Osteocyte (in vitro differentiated cells): Measurements from ENCODE around the gene ZNF750. TPM values are rescaled to one million over a fixed set of nuclear protein-coding genes. Genes with fewer than 3 reads are reported as not detected.

ENCODE experiments used
- DNase-seq: peaks from one replicate; pipeline ENCODE4 v3.0.0; 2021; ENCODE audit warnings: mixed read lengths; ENCODE audit not compliant: unreplicated experiment; ENCODE audit errors: extremely low spot score
- H3K27ac Mint-ChIP-seq: one replicate; pipeline ENCODE4 v1.8.0; 2021; ENCODE audit warnings: mild to moderate bottlenecking, mixed read lengths; ENCODE audit not compliant: unreplicated experiment
- H3K27me3 Mint-ChIP-seq: one replicate; pipeline ENCODE4 v1.8.0; 2021; ENCODE audit warnings: mixed read lengths; ENCODE audit not compliant: unreplicated experiment
- H3K36me3 Mint-ChIP-seq: one replicate; pipeline ENCODE4 v1.8.0; 2021; ENCODE audit warnings: mixed read lengths; ENCODE audit not compliant: unreplicated experiment
- H3K4me1 Mint-ChIP-seq: one replicate; pipeline ENCODE4 v1.8.0; 2021; ENCODE audit warnings: mixed read lengths; ENCODE audit not compliant: unreplicated experiment
- H3K4me3 Mint-ChIP-seq: one replicate; pipeline ENCODE4 v1.8.0; 2021; ENCODE audit warnings: mild to moderate bottlenecking, moderate library complexity, mixed read lengths; ENCODE audit not compliant: unreplicated experiment
- H3K9me3 Mint-ChIP-seq: one replicate; pipeline ENCODE4 v1.8.0; 2021; ENCODE audit warnings: mixed read lengths; ENCODE audit not compliant: unreplicated experiment
- CTCF ChIP-seq: fragments of 200-600 bp; sonication (generic); IDR thresholded peaks from 2 replicates; pipeline ENCODE4 v1.5.0; 2021; ENCODE audit warnings: antibody characterized with exemption, mild to moderate bottlenecking, moderate library complexity
- total RNA-seq: library from RNA; stranded (reverse); gene quantifications from 2 replicates; pipeline ENCODE4 v1.2.1, GENCODE V29; 2021

Gene ZNF750
- total RNA-seq, 1 donor from 2014 or later = not detected

- no peak for TF ChIP-seq CTCF
- Mint-ChIP-seq H3K27me3 (no peaks in the 10 kb centered on the region), H3K4me1 (peaks cover 19% of the 10 kb centered on the region), H3K36me3 (peaks cover 11% of the 10 kb centered on the region), H3K4me3 (no peak overlapping the region), H3K9me3 (no peaks in the 10 kb centered on the region), H3K27ac (no peak overlapping the region)
- DNase-seq = no peak
These were observed 36.3 kb upstream of the ZNF750 start for GRCh38 chr17:82876149-82876548.

- Mint-ChIP-seq H3K27me3 (no peaks in the 10 kb centered on the region), H3K36me3 (peaks cover 15% of the 10 kb centered on the region), H3K9me3 (no peaks in the 10 kb centered on the region), H3K4me3 (no peak overlapping the region), H3K27ac (no peak overlapping the region), H3K4me1 (peaks cover 13% of the 10 kb centered on the region)
- no peak for TF ChIP-seq CTCF
- DNase-seq = no peak
These were observed 35.6 kb upstream of the ZNF750 start for GRCh38 chr17:82875407-82875856.

- Mint-ChIP-seq H3K4me3 (no peak overlapping the region), H3K36me3 (peaks cover 13% of the 10 kb centered on the region), H3K27ac (no peak overlapping the region)
These were observed 34.4 kb upstream of the ZNF750 start for GRCh38 chr17:82874011-82874835.

GRCh38 chr17:82873521-82873920, 33.7 kb upstream of the ZNF750 start:
- no peak for TF ChIP-seq CTCF
- Mint-ChIP-seq H3K9me3 (no peaks in the 10 kb centered on the region), H3K27me3 (no peaks in the 10 kb centered on the region), H3K36me3 (peaks cover 12% of the 10 kb centered on the region), H3K27ac (no peak overlapping the region), H3K4me3 (no peak overlapping the region), H3K4me1 (peaks cover 13% of the 10 kb centered on the region)
- no peak for DNase-seq

More at GRCh38 chr17:82874011-82874835, 34.4 kb upstream of the ZNF750 start:
- peaks cover 13% of the 10 kb centered on the region for H3K4me1 Mint-ChIP-seq
- no peak for DNase-seq
- H3K9me3 Mint-ChIP-seq = no peaks in the 10 kb centered on the region
- TF ChIP-seq CTCF = no peak
- no peaks in the 10 kb centered on the region for H3K27me3 Mint-ChIP-seq
